DMS79 treated with DMSO at 0.1 percent for 48 hours (cell line): Measurements from ENCODE around the gene ACTRT2.

ENCODE experiments used
- DNase-seq: peaks from one replicate; lab custom pipeline; 2025; lab: John Stamatoyannopoulos, UW

The ACTRT2 gene

GRCh38 chr1:3033040-3033789 is 11.9 kb downstream of the ACTRT2 start:
- DNase-seq, result no peak

DNA sequence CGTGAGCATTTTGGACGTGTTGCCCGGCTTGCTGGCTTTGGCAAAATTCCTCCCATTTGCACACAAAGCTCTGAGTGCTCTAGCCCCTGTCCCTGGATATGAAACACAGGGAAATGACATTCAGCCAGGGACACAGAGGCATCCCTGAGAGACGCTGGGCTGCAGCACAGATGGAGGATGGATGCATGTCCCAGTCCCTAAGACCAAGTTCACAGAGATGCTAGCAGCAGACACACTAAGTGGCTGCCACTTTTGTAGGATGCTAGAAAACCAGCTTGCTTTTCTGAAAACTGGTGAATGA is 12.5 kb downstream of the ACTRT2 start:
- DNase-seq, result no peak

GRCh38 chr1:3034162-3034561 is 12.9 kb downstream of the ACTRT2 start:
- DNase-seq, result no peak

- DNase-seq, result no peak
These were observed 13.7 kb downstream of the ACTRT2 start for GRCh38 chr1:3034728-3035562.

- DNase-seq, result no peak
These were observed 14.5 kb downstream of the ACTRT2 start for GRCh38 chr1:3035563-3036446.

DNA sequence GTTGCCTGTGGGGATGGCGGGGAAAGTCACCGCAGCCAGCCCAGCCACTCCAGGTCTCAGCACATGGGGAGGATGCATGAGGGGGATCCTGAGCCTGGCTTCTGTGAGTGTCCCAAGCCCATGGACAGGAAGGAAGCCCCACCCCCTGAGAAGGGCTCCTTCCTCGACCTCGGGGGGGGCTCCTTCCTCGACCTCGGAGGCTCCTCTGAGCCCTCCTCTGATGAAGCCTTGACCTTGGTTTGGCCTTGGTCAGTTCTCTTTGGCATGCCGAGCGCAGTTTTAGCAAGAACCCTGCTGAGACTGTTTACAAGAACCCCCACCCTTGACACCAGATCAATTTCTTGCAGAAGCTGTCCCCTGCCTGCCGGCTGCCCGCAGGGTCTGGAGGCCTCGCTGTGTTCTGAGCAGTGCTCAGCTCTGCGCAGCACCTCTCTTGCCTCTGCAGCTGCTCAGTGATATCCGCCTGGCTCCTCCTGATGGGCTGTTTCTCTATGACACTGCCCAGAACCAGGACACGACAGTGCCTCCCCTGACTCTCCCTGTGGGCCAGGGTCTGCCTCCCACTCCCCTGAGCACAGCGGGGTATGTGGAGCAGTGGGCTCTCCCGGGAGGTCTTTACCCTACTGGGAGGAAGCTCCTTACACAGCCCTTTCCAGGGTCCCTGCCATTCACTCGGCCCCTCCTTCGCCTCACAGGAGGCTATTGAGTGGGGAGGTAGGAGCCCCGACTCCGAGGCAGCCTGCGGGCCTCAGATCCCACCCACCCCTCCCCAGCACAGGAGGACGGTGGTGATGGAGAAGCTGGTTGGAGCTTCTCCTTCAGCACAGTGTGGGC is 15.4 kb downstream of the ACTRT2 start:
- no peak for DNase-seq

- DNase-seq, result no peak
These were observed 16.2 kb downstream of the ACTRT2 start for GRCh38 chr1:3037281-3038040.

GRCh38 chr1:3038113-3038551 is 16.9 kb downstream of the ACTRT2 start:
- no peak for DNase-seq

- DNase-seq, result no peak
These were observed 17.4 kb downstream of the ACTRT2 start for GRCh38 chr1:3038571-3039181.

DNA sequence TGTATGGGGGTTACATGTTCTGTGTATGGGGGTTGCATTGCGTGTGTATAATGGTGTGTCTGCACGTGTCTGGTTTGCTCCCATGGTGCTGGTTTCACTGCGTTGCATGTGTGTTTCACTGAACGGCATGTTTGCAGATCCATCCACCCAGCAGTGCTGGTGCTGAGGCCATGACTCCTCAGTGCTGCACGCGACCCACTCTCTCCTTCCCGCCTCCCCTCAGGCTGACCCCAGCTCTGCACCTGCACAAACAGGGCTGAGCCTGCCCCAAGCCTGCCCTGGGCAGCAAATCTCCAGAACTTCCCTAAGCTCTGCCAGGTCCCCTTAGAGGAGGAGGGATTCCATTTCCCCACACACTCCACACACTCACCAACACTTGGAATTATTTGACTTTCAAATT is 18.7 kb downstream of the ACTRT2 start:
- DNase-seq, result no peak

- no peak for DNase-seq
These were observed 21.2 kb downstream of the ACTRT2 start for GRCh38 chr1:3042481-3042880.

- no peak for DNase-seq
These were observed 27.9 kb downstream of the ACTRT2 start for GRCh38 chr1:3049164-3049563.

DNA sequence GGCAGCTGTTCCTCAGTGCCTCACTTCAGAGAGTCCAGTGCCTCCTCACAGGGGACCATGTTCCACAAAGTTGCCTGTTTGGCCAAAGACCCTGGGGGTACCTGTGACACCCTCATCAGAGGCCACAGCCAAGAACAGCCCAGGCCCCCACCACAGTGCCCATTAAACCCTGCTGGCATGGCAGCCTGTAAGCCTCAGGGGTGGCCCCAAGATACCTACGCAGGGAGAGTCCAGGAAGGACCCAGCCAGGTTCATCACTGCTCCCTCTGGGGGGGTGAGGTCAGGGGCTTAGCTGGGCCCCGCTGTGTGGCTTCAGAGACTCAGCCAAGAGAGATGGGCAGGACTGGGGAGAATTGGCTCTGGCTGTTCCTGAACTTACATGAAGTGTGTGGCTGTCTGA is 28.6 kb downstream of the ACTRT2 start:
- DNase-seq, result no peak

DNA sequence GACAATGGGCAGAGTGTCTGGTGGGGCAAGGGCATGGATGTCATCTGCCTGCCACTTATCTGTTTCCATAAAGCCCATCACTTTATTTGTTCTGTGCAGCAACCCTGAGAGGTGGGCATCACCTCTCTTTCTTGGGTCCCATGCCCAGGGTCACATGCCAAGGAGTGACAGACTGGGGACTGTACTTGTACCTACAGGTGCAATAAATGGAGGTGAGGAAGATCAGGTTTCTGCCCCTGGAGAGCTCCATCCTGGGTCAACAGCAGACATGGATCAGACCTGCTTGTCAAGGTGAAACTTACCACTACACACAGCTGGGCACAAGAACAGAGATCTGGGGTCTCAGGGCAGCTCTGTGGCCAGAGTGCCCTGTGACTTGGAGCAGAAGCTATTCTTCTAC is 29.3 kb downstream of the ACTRT2 start:
- DNase-seq, result no peak

- no peak for DNase-seq
These were observed 30.3 kb downstream of the ACTRT2 start for GRCh38 chr1:3051270-3052268.

DNA sequence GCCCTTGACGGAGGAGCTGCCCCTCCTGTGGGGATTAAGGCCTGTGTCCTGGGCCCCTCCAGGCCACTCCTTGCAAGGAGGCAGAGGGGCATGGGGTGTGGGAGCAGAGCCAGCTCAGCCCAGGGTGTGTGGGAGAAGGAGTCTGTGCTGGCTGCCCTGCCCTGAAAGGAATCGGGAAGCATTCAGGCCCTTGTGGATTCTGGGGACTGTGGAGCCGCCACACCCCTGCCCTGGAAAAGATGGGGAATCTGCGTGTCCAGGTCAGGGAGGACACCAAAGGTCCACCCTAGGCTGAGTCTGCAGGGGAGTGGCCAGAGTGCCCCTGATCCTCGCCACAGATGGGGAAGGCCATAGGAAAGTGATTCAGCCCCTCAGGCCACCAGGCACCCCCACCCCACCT is 31.2 kb downstream of the ACTRT2 start:
- no peak for DNase-seq

- no peak for DNase-seq
These were observed 32.2 kb downstream of the ACTRT2 start for GRCh38 chr1:3053366-3053980.

DNA sequence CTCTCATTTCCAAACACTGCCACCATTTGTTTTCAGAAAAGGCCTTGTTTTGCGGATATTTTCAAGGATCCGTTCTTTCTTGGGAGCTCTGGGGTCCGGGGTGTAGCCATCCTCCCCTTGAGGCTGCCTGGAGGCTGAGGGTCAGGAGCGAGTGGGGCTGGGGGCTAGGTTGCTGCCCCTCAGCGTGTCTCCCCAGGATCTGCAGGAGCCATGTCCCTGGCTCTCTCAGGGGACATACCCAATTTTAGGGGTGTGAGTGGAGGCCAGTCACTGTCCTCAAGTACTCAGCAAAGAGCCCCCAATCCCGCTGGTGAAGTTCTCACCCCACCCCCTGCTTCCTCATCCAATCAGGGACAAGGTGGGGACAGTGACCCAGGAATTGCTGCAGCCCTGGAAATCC is 32.7 kb downstream of the ACTRT2 start:
- no peak for DNase-seq

DNA sequence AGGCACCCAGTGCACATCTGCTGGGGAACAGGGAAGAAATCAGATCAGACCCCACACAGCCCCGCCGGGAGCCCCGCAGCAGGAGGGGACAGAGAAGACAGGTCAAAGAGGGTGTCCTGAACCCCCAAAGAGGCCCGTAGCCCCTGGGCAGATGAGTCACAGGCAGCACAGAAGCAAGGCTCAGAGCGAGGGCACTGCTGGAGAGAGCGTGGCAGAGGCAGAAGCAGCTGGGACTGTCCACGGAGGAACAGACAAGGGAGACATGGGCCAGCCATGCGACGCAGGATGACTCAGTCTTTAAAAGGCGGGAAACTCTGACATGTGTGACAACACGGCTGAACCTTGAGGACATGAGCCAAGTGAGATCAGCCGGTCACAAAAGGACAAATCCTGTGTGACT is 33.2 kb downstream of the ACTRT2 start:
- DNase-seq, result no peak
